ENCODE results near the gene PRIMPOL.

The PRIMPOL gene

GRCh38 chr4:184664445-184665210, 15.1 kb downstream of the PRIMPOL start:
- no peak for DNase-seq

- no peak for DNase-seq
Measured at GRCh38 chr4:184666670-184667069, 17.1 kb downstream of the PRIMPOL start.

- no peak for DNase-seq
Measured at GRCh38 chr4:184668096-184668495, 18.6 kb downstream of the PRIMPOL start.

GRCh38 chr4:184668511-184669114, 19.1 kb downstream of the PRIMPOL start:
- no peak for DNase-seq

- DNase-seq, result no peak
Measured at GRCh38 chr4:184669251-184669650, 19.7 kb downstream of the PRIMPOL start.

- no peak for DNase-seq
Measured at GRCh38 chr4:184671101-184671500, 21.6 kb downstream of the PRIMPOL start.

- DNase-seq, result no peak
Measured at GRCh38 chr4:184672741-184673140, 23.2 kb downstream of the PRIMPOL start.

- no peak for DNase-seq
Measured at GRCh38 chr4:184674011-184674410, 24.5 kb downstream of the PRIMPOL start.

GRCh38 chr4:184675018-184675417, 25.5 kb downstream of the PRIMPOL start:
- no peak for DNase-seq

GRCh38 chr4:184675821-184676492, 26.4 kb downstream of the PRIMPOL start:
- DNase-seq, result no peak

- no peak for DNase-seq
Measured at GRCh38 chr4:184680698-184681097, 31.2 kb downstream of the PRIMPOL start.

- no peak for DNase-seq
Measured at GRCh38 chr4:184681916-184682315, 32.4 kb downstream of the PRIMPOL start.

- DNase-seq, result no peak
Measured at GRCh38 chr4:184684491-184685189, 35.1 kb downstream of the PRIMPOL start.

- DNase-seq, result no peak
Measured at GRCh38 chr4:184688005-184688404, 38.5 kb downstream of the PRIMPOL start.

GRCh38 chr4:184688447-184688846, 38.9 kb downstream of the PRIMPOL start:
- DNase-seq, result no peak

GRCh38 chr4:184689681-184690080, 40.1 kb downstream of the PRIMPOL start:
- DNase-seq, result no peak

- DNase-seq, result no peak
Measured at GRCh38 chr4:184693056-184693455, 43.5 kb downstream of the PRIMPOL start.

- no peak for DNase-seq
Measured at GRCh38 chr4:184694412-184694956, 44.9 kb downstream of the PRIMPOL start.

- DNase-seq, result no peak
Measured at GRCh38 chr4:184695178-184695896, 45.8 kb downstream of the PRIMPOL start.

GRCh38 chr4:184697956-184698355, 48.4 kb downstream of the PRIMPOL start:
- no peak for DNase-seq

- no peak for DNase-seq
Measured at GRCh38 chr4:184699941-184700340, 50.4 kb downstream of the PRIMPOL start.

GRCh38 chr4:184702114-184702513, 52.6 kb downstream of the PRIMPOL start:
- DNase-seq, result no peak

Measured in right kidney (tissue), 1 donor.